Mesendoderm (in vitro differentiated cells): ENCODE data around the gene GPR148.

Experiments
- DNase-seq: peaks from one replicate; pipeline ENCODE4 v3.0.0; 2013
- H2AK5ac ChIP-seq: 2 replicates; pipeline ENCODE4 v1.6.1; 2013; ENCODE audit warnings: low read length, inconsistent platforms
- H2BK120ac ChIP-seq: 2 replicates; pipeline ENCODE4 v1.6.1; 2013; ENCODE audit warnings: low read depth, mild to moderate bottlenecking, low read length, moderate library complexity, mixed read lengths
- H2BK15ac ChIP-seq: replicated peaks from 2 replicates; pipeline ENCODE4 v1.6.1; 2013; ENCODE audit warnings: low read depth, mild to moderate bottlenecking, moderate library complexity
- H2BK5ac ChIP-seq: 2 replicates; pipeline ENCODE4 v1.6.1; 2013; ENCODE audit warnings: low read length, inconsistent platforms
- H3K18ac ChIP-seq: 2 replicates; pipeline ENCODE4 v1.6.1; 2013; ENCODE audit warnings: mild to moderate bottlenecking, low read length, mixed read lengths
- H3K23ac ChIP-seq: one replicate; pipeline ENCODE4 v1.6.1; 2013; ENCODE audit warnings: low read length
- H3K27ac ChIP-seq: 2 replicates; pipeline ENCODE4 v1.5.1; 2013; ENCODE audit warnings: low read depth, mild to moderate bottlenecking, inconsistent platforms, low read length, moderate library complexity
- H3K27me3 ChIP-seq: 2 replicates; pipeline ENCODE4 v1.6.1; 2013; ENCODE audit warnings: low read length, control low read depth, mild to moderate bottlenecking, inconsistent platforms; ENCODE audit not compliant: insufficient read depth, poor library complexity
- H3K36me3 ChIP-seq: 2 replicates; pipeline ENCODE4 v1.6.1; 2013; ENCODE audit warnings: low read length, inconsistent platforms; ENCODE audit not compliant: control insufficient read depth, insufficient read depth
- H3K4ac ChIP-seq: one replicate; pipeline ENCODE4 v1.6.1; 2013; ENCODE audit warnings: low read depth, mild to moderate bottlenecking, low read length, moderate library complexity
- H3K4me1 ChIP-seq: 2 replicates; pipeline ENCODE4 v1.6.1; 2013; ENCODE audit warnings: low read depth, low read length, inconsistent platforms; ENCODE audit not compliant: control insufficient read depth
- H3K4me2 ChIP-seq: 2 replicates; pipeline ENCODE4 v1.6.1; 2013; ENCODE audit warnings: low read length
- H3K4me3 ChIP-seq: 2 replicates; pipeline ENCODE4 v1.5.1; 2013; ENCODE audit warnings: mild to moderate bottlenecking, low read length
- H3K56ac ChIP-seq: one replicate; pipeline ENCODE4 v1.6.1; 2013; ENCODE audit warnings: low read length
- H3K79me1 ChIP-seq: 2 replicates; pipeline ENCODE4 v1.6.1; 2013; ENCODE audit warnings: low read length, inconsistent platforms
- H3K79me2 ChIP-seq: 2 replicates; pipeline ENCODE4 v1.6.1; 2013; ENCODE audit warnings: mild to moderate bottlenecking, low read length; ENCODE audit not compliant: control insufficient read depth, insufficient read depth
- H3K9ac ChIP-seq: 2 replicates; pipeline ENCODE4 v1.6.1; 2013; ENCODE audit warnings: low read length, inconsistent platforms
- H4K5ac ChIP-seq: one replicate; pipeline ENCODE4 v1.6.1; 2013; ENCODE audit warnings: low read length
- H4K8ac ChIP-seq: one replicate; pipeline ENCODE4 v1.6.1; 2013; ENCODE audit warnings: low read depth, mild to moderate bottlenecking, control low read depth, low read length, moderate library complexity
- WGBS: extraction: QIAGEN DNeasy Blood & Tissue Kit; methylation state at CpG from one replicate; pipeline ENCODE4 v1.1.7; 2013; ENCODE audit warnings: low lambda C conversion rate, missing lambda C conversion rate; ENCODE audit not compliant: insufficient coverage; ENCODE audit errors: extremely low coverage; 5-methylcytosine and 5-hydroxymethylcytosine counted together

GPR148 gene

DNA sequence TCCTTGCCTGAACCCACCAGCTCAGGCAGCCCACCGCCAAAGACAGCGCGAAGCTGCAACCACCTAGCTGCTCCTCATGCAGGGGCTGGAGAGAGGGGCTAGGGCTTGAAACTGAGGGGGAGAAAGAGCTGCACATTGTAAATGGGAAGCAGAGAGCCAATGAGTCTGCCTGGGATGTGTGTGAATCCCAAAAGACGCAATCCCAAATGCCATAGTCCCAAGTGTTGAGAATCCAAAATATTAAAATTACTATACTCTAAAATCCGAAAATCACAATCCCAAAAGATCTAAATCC is 35.9 kb downstream of the GPR148 start:
- no CpG with 5 or more reads among the region's 5 CpGs for WGBS
- H4K8ac ChIP-seq, result no peak overlapping the region
- H3K4me1 ChIP-seq, result no peaks in the 10 kb centered on the region
- no peak overlapping the region for H3K9ac ChIP-seq
- no peaks in the 10 kb centered on the region for H3K79me2 ChIP-seq
- DNase-seq, result no peak
- no peak overlapping the region for H2BK5ac ChIP-seq
- no peak overlapping the region for H3K23ac ChIP-seq
- H3K27me3 ChIP-seq, result no peaks in the 10 kb centered on the region
- no peak overlapping the region for H3K4ac ChIP-seq
- H3K56ac ChIP-seq, result no peak overlapping the region
- no peak overlapping the region for H3K18ac ChIP-seq
- no peak overlapping the region for H4K5ac ChIP-seq
- no peak overlapping the region for H3K4me2 ChIP-seq
- H3K36me3 ChIP-seq, result no peaks in the 10 kb centered on the region
- H3K4me3 ChIP-seq, result no peak overlapping the region
- H3K79me1 ChIP-seq, result no peaks in the 10 kb centered on the region
- no peak overlapping the region for H2BK15ac ChIP-seq
- no peak overlapping the region for H3K27ac ChIP-seq
- H2BK120ac ChIP-seq, result no peak overlapping the region
- no peak overlapping the region for H2AK5ac ChIP-seq

DNA sequence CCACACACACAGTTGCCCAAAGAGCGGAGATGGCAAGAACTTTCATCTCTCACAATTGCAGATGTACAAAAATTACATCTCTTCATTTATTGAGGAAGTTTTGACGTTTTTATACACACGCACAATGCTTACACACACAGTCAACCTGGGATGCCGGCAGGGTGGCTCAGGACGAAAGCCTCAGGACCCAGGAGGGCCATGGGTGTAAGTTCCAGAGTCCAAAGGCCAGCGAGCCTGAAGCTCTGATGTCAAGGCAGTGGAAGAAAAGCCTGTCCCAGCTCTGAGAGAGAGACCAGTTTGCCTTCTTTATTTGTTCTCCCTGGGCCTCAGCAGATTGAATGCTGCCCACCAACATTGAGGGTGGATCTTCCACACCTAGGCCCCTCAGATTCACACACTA is 36.6 kb downstream of the GPR148 start:
- Histone ChIP-seq H2BK5ac (no peak overlapping the region), H3K36me3 (no peaks in the 10 kb centered on the region), H3K56ac (no peak overlapping the region), H3K79me2 (no peaks in the 10 kb centered on the region), H3K27ac (no peak overlapping the region), H3K27me3 (no peaks in the 10 kb centered on the region), H4K8ac (no peak overlapping the region), H2AK5ac (no peak overlapping the region), H3K23ac (no peak overlapping the region), H2BK15ac (no peak overlapping the region), H3K4ac (no peak overlapping the region), H3K4me3 (no peak overlapping the region), H3K4me2 (no peak overlapping the region), H3K18ac (no peak overlapping the region), H2BK120ac (no peak overlapping the region), H4K5ac (no peak overlapping the region), H3K4me1 (no peaks in the 10 kb centered on the region), H3K9ac (no peak overlapping the region), H3K79me1 (no peaks in the 10 kb centered on the region)
- no CpG with 5 or more reads among the region's 6 CpGs for WGBS
- DNase-seq, result no peak

DNA sequence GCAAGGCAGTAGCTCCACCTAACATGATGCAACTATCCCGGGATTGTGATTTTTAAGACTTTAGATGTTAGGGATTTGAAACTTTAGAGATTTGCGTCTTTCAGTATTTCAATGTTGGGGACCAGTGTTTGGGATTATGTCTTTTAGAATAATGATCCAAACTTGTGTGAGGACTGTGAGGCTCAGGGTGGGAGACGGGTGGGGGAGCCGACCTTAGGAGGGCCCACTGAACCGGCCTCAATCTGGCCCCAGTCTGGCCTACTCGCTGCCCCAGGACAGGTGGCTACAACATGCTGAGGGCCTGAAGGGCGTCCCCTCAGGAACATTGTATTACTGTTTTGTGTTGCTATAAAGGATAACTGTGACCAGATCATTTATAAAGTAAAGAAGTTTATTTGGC is 37.2 kb downstream of the GPR148 start:
- H3K23ac ChIP-seq, result no peak overlapping the region
- no peak overlapping the region for H3K4ac ChIP-seq
- no peak overlapping the region for H2AK5ac ChIP-seq
- H3K36me3 ChIP-seq, result no peaks in the 10 kb centered on the region
- no peak overlapping the region for H2BK120ac ChIP-seq
- H3K4me1 ChIP-seq, result no peaks in the 10 kb centered on the region
- H3K18ac ChIP-seq, result no peak overlapping the region
- no peak overlapping the region for H3K27ac ChIP-seq
- no peak overlapping the region for H3K56ac ChIP-seq
- H3K4me2 ChIP-seq, result no peak overlapping the region
- no peaks in the 10 kb centered on the region for H3K79me2 ChIP-seq
- H3K79me1 ChIP-seq, result no peaks in the 10 kb centered on the region
- no CpG with 5 or more reads among the region's 7 CpGs for WGBS
- no peak overlapping the region for H3K4me3 ChIP-seq
- no peak overlapping the region for H2BK15ac ChIP-seq
- no peak for DNase-seq
- no peak overlapping the region for H3K9ac ChIP-seq
- H2BK5ac ChIP-seq, result no peak overlapping the region
- no peak overlapping the region for H4K5ac ChIP-seq
- no peaks in the 10 kb centered on the region for H3K27me3 ChIP-seq
- no peak overlapping the region for H4K8ac ChIP-seq

DNA sequence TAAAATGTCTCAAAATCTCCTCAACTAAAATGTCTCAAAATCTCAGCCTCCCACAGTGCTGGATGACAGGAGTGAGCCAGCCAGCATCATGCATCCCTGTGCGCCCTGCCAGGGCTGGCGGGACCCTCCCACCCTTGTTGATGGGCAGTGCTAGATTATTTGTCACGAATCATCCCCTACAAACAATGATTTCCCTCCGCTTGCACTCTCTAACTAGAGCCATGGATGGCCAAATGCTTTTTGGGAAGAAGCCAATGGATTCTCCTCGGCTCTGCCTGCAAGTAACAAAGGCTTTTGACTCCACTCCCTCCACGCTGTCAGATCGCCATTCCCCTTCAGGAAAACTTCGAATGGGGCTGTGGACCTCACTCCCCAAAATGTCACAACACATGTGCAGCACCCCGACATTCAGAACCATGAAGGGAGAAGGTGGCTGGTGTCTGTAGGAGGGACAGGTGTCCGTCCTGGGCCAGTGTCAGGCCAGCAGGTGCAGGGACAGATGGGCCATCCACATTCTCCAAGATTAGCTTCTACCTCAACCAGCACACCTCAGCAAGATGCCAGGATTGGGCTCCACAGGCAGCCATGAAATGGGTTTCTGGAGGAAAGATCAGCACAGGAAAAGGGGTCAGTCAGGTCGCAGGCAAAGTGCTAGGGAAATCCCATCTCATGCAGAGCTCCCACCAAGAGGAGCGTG is 38.0 kb downstream of the GPR148 start:
- Histone ChIP-seq H3K9ac (no peak overlapping the region), H3K4me3 (no peak overlapping the region), H3K18ac (no peak overlapping the region), H3K27me3 (no peaks in the 10 kb centered on the region), H2AK5ac (no peak overlapping the region), H3K27ac (no peak overlapping the region), H3K23ac (no peak overlapping the region), H4K8ac (no peak overlapping the region), H3K56ac (no peak overlapping the region), H2BK120ac (no peak overlapping the region), H3K4me2 (no peak overlapping the region), H3K4ac (no peak overlapping the region), H3K36me3 (no peaks in the 10 kb centered on the region), H2BK5ac (no peak overlapping the region), H3K4me1 (no peaks in the 10 kb centered on the region), H4K5ac (no peak overlapping the region), H3K79me2 (no peaks in the 10 kb centered on the region), H3K79me1 (no peaks in the 10 kb centered on the region), H2BK15ac (no peak overlapping the region)
- WGBS, result no CpG with 5 or more reads among the region's 12 CpGs
- no peak for DNase-seq

- Histone ChIP-seq H2BK120ac (no peak overlapping the region), H2AK5ac (no peak overlapping the region), H3K4me3 (no peak overlapping the region), H3K4ac (no peak overlapping the region), H3K79me1 (no peaks in the 10 kb centered on the region), H3K27me3 (no peaks in the 10 kb centered on the region), H3K4me1 (no peaks in the 10 kb centered on the region), H4K5ac (no peak overlapping the region), H3K56ac (no peak overlapping the region), H3K79me2 (no peaks in the 10 kb centered on the region), H2BK15ac (no peak overlapping the region), H3K27ac (no peak overlapping the region), H3K18ac (no peak overlapping the region), H3K23ac (no peak overlapping the region), H4K8ac (no peak overlapping the region), H3K9ac (no peak overlapping the region), H3K4me2 (no peak overlapping the region), H3K36me3 (no peaks in the 10 kb centered on the region), H2BK5ac (no peak overlapping the region)
- no CpG with 5 or more reads among the region's 7 CpGs for WGBS
- no peak for DNase-seq
Measured at GRCh38 chr2:130767408-130767775, 38.5 kb downstream of the GPR148 start.

- Histone ChIP-seq H3K4ac (no peak overlapping the region), H3K4me3 (no peak overlapping the region), H3K27ac (no peak overlapping the region), H3K56ac (no peak overlapping the region), H2BK5ac (no peak overlapping the region), H2BK15ac (no peak overlapping the region), H2BK120ac (no peak overlapping the region), H3K27me3 (no peaks in the 10 kb centered on the region), H2AK5ac (no peak overlapping the region), H4K8ac (no peak overlapping the region), H3K4me1 (no peaks in the 10 kb centered on the region), H3K4me2 (no peak overlapping the region), H3K9ac (no peak overlapping the region), H4K5ac (no peak overlapping the region), H3K18ac (no peak overlapping the region), H3K79me2 (no peaks in the 10 kb centered on the region), H3K79me1 (no peaks in the 10 kb centered on the region), H3K36me3 (no peaks in the 10 kb centered on the region), H3K23ac (no peak overlapping the region)
- DNase-seq, result no peak
- no CpG with 5 or more reads among the region's 17 CpGs for WGBS
Measured at GRCh38 chr2:130768191-130768855, 39.5 kb downstream of the GPR148 start.
